Pons (tissue), 1 donor: ENCODE measurements around the gene CDK17.
"Not testable (repeated sequence)": the region's sequence is repeated elsewhere in the genome, so short reads cannot be mapped to it uniquely, and the experiment has no call there.

Source experiments
- DNase-seq: peaks from one replicate; pipeline ENCODE4 v3.0.0-alpha.2; 2016; ENCODE audit warnings: low spot score

CDK17 gene

GRCh38 chr12:96399919-96400630, at the start of gene CDK17:
TSS of gene CDK17 (minus strand) at chr12:96400439. CDS start at chr12:96334836, 65,603 bp downstream.
- DNase-seq = peak; percentile 89

- DNase-seq = no peak
Measured at GRCh38 chr12:96448300-96448699, 48.1 kb upstream of the CDK17 start.

- no peak for DNase-seq
Measured at GRCh38 chr12:96447256-96447655, 47.0 kb upstream of the CDK17 start.

- DNase-seq = peak; percentile 30
Measured at GRCh38 chr12:96445691-96446583, 45.7 kb upstream of the CDK17 start.

GRCh38 chr12:96444399-96444798, 44.2 kb upstream of the CDK17 start:
- DNase-seq = no peak

GRCh38 chr12:96442906-96443305, 42.7 kb upstream of the CDK17 start:
- DNase-seq = no peak

- no peak for DNase-seq
Measured at GRCh38 chr12:96441816-96442215, 41.6 kb upstream of the CDK17 start.

GRCh38 chr12:96438330-96438729, 38.1 kb upstream of the CDK17 start:
- no peak for DNase-seq

- DNase-seq = no peak
Measured at GRCh38 chr12:96437171-96437445, 36.9 kb upstream of the CDK17 start.

- DNase-seq = peak; percentile 31
Measured at GRCh38 chr12:96436366-96437170, 36.3 kb upstream of the CDK17 start.

- DNase-seq = no peak
Measured at GRCh38 chr12:96434107-96434506, 33.9 kb upstream of the CDK17 start.

GRCh38 chr12:96432496-96433321, 32.5 kb upstream of the CDK17 start:
- not testable (repeated sequence) for DNase-seq

GRCh38 chr12:96431067-96431466, 30.8 kb upstream of the CDK17 start:
- DNase-seq = no peak

GRCh38 chr12:96427269-96427729, 27.1 kb upstream of the CDK17 start:
- peak; percentile 41 for DNase-seq

GRCh38 chr12:96425951-96426350, 25.7 kb upstream of the CDK17 start:
- DNase-seq = no peak

GRCh38 chr12:96425321-96425720, 25.1 kb upstream of the CDK17 start:
- DNase-seq = no peak

- no peak for DNase-seq
Measured at GRCh38 chr12:96424601-96425000, 24.4 kb upstream of the CDK17 start.

- no peak for DNase-seq
Measured at GRCh38 chr12:96422192-96422591, 22.0 kb upstream of the CDK17 start.

GRCh38 chr12:96421014-96421413, 20.8 kb upstream of the CDK17 start:
- DNase-seq = no peak

- no peak for DNase-seq
Measured at GRCh38 chr12:96420277-96420835, 20.1 kb upstream of the CDK17 start.

- DNase-seq = peak; percentile 49
Measured at GRCh38 chr12:96419576-96420276, 19.5 kb upstream of the CDK17 start.
